ENCODE data around the gene CAPRIN1. TPM values are rescaled to one million over a fixed set of nuclear protein-coding genes. Genes with fewer than 3 reads are reported as not detected.
A peak's percentile ranks its signal among the peaks of the same experiment; 100 is the strongest.

CAPRIN1 gene
- total and polyA plus RNA-seq, 10 of the 15 experiments (the other 5 are each of a cell fraction or from before 2014, with no cell fraction given), result 50.4 to 228 (median 191) TPM

- H2AFZ ChIP-seq (ENCODE audit: control insufficient read depth, low read depth, low read length), result no peak overlapping the region
- no peak overlapping the region for H3K4me2 ChIP-seq (ENCODE audit: control insufficient read depth, insufficient read depth)
- BruUV-seq (replicated peaks), result no TSS peak
- H3K9me3 ChIP-seq (replicated peaks; ENCODE audit: control insufficient read depth, insufficient read depth, low read length), result no peaks in the 10 kb centered on the region
- H3K27ac ChIP-seq (ENCODE audit: control insufficient read depth, insufficient read depth), result no peak overlapping the region
- ChIA-PET SMC1A (ENCODE audit: uncharacterized antibody, unreplicated experiment) (interaction anchor here (0.6 to 3.3 kb wide), 4 partner anchors 9 to 329 kb away, joined by 3 to 11 read pairs (median 5); no protein-coding TSS in a partner anchor), CTCF (interaction anchor here (0.7 to 1.4 kb wide), 2 partner anchors 9 to 18 kb away, joined by 3 to 4 read pairs; partner anchors contain the start of gene NAT10), POLR2A (interaction anchor here (0.6 kb wide), 2 partner anchors 18 to 146 kb away, joined by 3 to 4 read pairs; no protein-coding TSS in a partner anchor), RAD21 (ENCODE audit: unreplicated experiment) (no interaction called here)
- no peaks in the 10 kb centered on the region for H3K4me1 ChIP-seq (ENCODE audit: control insufficient read depth, insufficient read depth, low read length)
- TF ChIP-seq SKIL (IDR thresholded peaks at IDR 0.05; ENCODE audit: low read depth, poor library complexity, severe bottlenecking) (peak; percentile 31), IKZF2 (IDR thresholded peaks at IDR 0.05) (peak; percentile 22 to 48; a peak in 3 of 4 replicates), BHLHE40 (IDR thresholded peaks at IDR 0.05; ENCODE audit: borderline replicate concordance in 1 of 2, low read depth in 2 of 2, low read length in 1 of 2) (no peak)
- WGBS (ENCODE audit: insufficient coverage, insufficient replicate concordance, low lambda C conversion rate, missing lambda C conversion rate), result 57% methylated on average over 4 of the region's 4 CpGs
- H3K27me3 ChIP-seq (replicated peaks in 1 of 2; ENCODE audit: control insufficient read depth in 2 of 2, insufficient read depth in 2 of 2, low read length in 1 of 2), result no peaks in the 10 kb centered on the region
- H3K36me3 ChIP-seq (ENCODE audit: control insufficient read depth in 2 of 2, insufficient read depth in 2 of 2, low read length in 1 of 2), result peaks cover 13 to 61% of the 10 kb centered on the region in 2 experiments
- ATAC-seq (peak; percentile 44; the same call in 2 of the 3 replicates), DNase-seq (ENCODE audit: low read depth, low spot score) (no peak), FAIRE-seq (no peak)
- in situ Hi-C loops (cut with MboI), result no loop called here
- intact Hi-C loops (cut with micrococcal nuclease; ENCODE audit: unreplicated experiment), result no loop called here
- H3K9ac ChIP-seq (ENCODE audit: control insufficient read depth, insufficient read depth, low read length), result no peak overlapping the region
- H3K4me3 ChIP-seq, result no peak overlapping the region
- no peaks in the 10 kb centered on the region for H4K20me1 ChIP-seq (ENCODE audit: control insufficient read depth, insufficient read depth)
- H3K79me2 ChIP-seq (ENCODE audit: control insufficient read depth, insufficient read depth, low read length), result no peaks in the 10 kb centered on the region; the same call in 1 of the 2 replicates
Observed at GRCh38 chr11:34086554-34087283, 35.2 kb downstream of the CAPRIN1 start.

Data from GM12878 (cell line).